CD4-positive, alpha-beta memory T cell (primary cell): ENCODE measurements around the gene CAPSL. TPM values are rescaled to one million over a fixed set of nuclear protein-coding genes. Genes with fewer than 3 reads are reported as not detected.
A peak's percentile ranks its signal among the peaks of the same experiment; 100 is the strongest.
"Not testable (repeated sequence)": the region's sequence is repeated elsewhere in the genome, so short reads cannot be mapped to it uniquely, and the experiment has no call there.

Source experiments
- CTCF ChIA-PET: fragments of 350-600 bp; sonication (Branson Sonifier 250); formaldehyde crosslinking; loops from one replicate; lab custom pipeline; 2021; ENCODE audit warnings: inconsistent platforms; ENCODE audit not compliant: partially characterized antibody; lab: Charles Lee
- POLR2A ChIA-PET: fragments of 350-600 bp; sonication (Branson Sonifier 250); formaldehyde crosslinking; loops from one replicate; lab custom pipeline; 2021; ENCODE audit not compliant: partially characterized antibody; lab: Charles Lee
- DNase-seq, 5 donors: peaks; one replicate each; pipeline versions ENCODE4 v3.0.0 to v3.0.0-alpha.2; 2020 to 2022; ENCODE audit warnings: mixed read lengths in 1 of 5
- H3K27ac ChIP-seq: one replicate; pipeline ENCODE4 v1.7.0; 2013; ENCODE audit warnings: low read depth, low read length
- H3K27me3 ChIP-seq: 2 replicates; pipeline ENCODE4 v1.7.0; 2013; ENCODE audit warnings: mild to moderate bottlenecking, low read length, moderate library complexity; ENCODE audit not compliant: insufficient read depth
- H3K36me3 ChIP-seq: 2 replicates; pipeline ENCODE4 v1.7.0; 2013; ENCODE audit warnings: mild to moderate bottlenecking, low read length, moderate library complexity; ENCODE audit not compliant: insufficient read depth
- H3K4me1 ChIP-seq: 2 replicates; pipeline ENCODE4 v1.7.0; 2013; ENCODE audit warnings: mild to moderate bottlenecking, low read length, moderate library complexity; ENCODE audit not compliant: insufficient read depth
- H3K4me3 ChIP-seq, 2 donors: one replicate each; pipeline ENCODE4 v1.7.0; 2013; ENCODE audit warnings: low read length in 2 of 2, mild to moderate bottlenecking in 1 of 2
- H3K9me3 ChIP-seq, 2 donors: one replicate each; pipeline ENCODE4 v1.7.0; 2013; ENCODE audit warnings: low read length in 2 of 2, control low read depth in 1 of 2; ENCODE audit not compliant: control insufficient read depth in 1 of 2
- H3K27ac Mint-ChIP-seq, 7 donors: one replicate each; pipeline ENCODE4 v1.8.0; 2020 to 2021; ENCODE audit warnings: mixed read lengths in 7 of 7, mild to moderate bottlenecking in 6 of 7, inconsistent platforms in 3 of 7, moderate library complexity in 3 of 7
- H3K27me3 Mint-ChIP-seq, 2 donors: one replicate each; pipeline ENCODE4 v1.8.0; 2020 to 2021; ENCODE audit warnings: mixed read lengths in 2 of 2
- H3K36me3 Mint-ChIP-seq, 2 donors: one replicate each; pipeline ENCODE4 v1.8.0; 2020 to 2021; ENCODE audit warnings: mixed read lengths in 2 of 2, inconsistent platforms in 1 of 2, mild to moderate bottlenecking in 1 of 2
- H3K4me1 Mint-ChIP-seq, 4 donors: one replicate each; pipeline ENCODE4 v1.8.0; 2020 to 2021; ENCODE audit warnings: mixed read lengths in 4 of 4, mild to moderate bottlenecking in 1 of 4
- H3K4me3 Mint-ChIP-seq, 8 donors: one replicate each; pipeline ENCODE4 v1.8.0; 2020 to 2021; ENCODE audit warnings: mixed read lengths in 8 of 8, mild to moderate bottlenecking in 7 of 8, moderate library complexity in 6 of 8, inconsistent platforms in 3 of 8
- H3K9me3 Mint-ChIP-seq, 8 donors: one replicate each; pipeline ENCODE4 v1.8.0; 2020 to 2021; ENCODE audit warnings: mixed read lengths in 8 of 8, mild to moderate bottlenecking in 5 of 8, inconsistent platforms in 3 of 8, moderate library complexity in 1 of 8
- intact Hi-C: fragments of 100-400 bp; cut with micrococcal nuclease; formaldehyde crosslinking; loops from one replicate; pipeline ENCODE4 v1.15.1; 2023
- polyA plus RNA-seq, 2 donors: library from polyadenylated mRNA; unstranded; fragments of 300-500 nt; fragmentation: Illumina TruSeq; gene quantifications; one replicate each; pipeline ENCODE4 v1.2.3, GENCODE V29; 2021
- total RNA-seq, 2 experiments: library from RNA; stranded (reverse); gene quantifications; one replicate each; pipeline ENCODE4 v1.2.3, GENCODE V29; 2021

The CAPSL gene
- total and polyA plus RNA-seq, 4 experiments from 2014 or later, result not detected

DNA sequence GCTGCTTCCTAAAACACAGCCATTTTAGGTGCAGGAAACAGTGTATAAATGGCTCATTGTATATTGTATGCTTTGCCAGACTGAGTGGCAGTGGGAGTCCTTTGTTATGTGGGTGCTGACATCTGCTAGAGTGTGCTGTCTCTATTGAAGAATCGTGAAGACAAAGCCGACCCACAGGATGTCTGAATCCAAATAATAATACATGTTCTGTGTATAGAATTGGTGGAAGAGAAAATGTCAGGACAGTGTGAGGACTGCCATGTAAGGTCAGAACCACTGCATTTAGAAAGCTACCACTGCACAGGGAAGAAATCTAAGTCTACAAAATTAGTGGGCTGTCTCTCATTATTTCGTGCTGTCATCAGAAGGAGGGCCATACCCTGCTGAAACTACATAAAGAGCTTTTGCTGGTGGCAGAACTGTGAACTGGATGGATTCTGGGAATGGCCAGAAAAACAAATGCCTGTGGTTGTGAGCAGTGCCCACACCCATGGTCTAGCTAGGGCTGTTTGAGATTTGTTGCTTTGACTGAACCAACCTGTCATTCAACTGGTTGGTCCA, 79.2 kb downstream of the CAPSL start:
- no peaks in the 10 kb centered on the region for H3K27me3 Mint-ChIP-seq
- Histone ChIP-seq H3K4me3 (peak overlapping the region; percentile 82 to 85), H3K4me1 (peaks cover 56% of the 10 kb centered on the region), H3K9me3 (no peaks in the 10 kb centered on the region), H3K27ac (peak overlapping the region; percentile 97), H3K27me3 (no peaks in the 10 kb centered on the region), H3K36me3 (peaks cover 54% of the 10 kb centered on the region)
- ChIA-PET CTCF (interaction anchor here (0.9 to 16.0 kb wide), 18 partner anchors 11 to 241 kb away, joined by 3 to 325 read pairs (median 6); partner anchors contain the start of gene SPEF2), POLR2A (interaction anchor here (0.6 to 19.9 kb wide), 21 partner anchors 2 to 383 kb away, joined by 3 to 2275 read pairs (median 9); partner anchors contain the start of genes IL7R and NADK2)
- peak overlapping the region; percentile 91 to 98 (median 96) for H3K4me3 Mint-ChIP-seq
- H3K36me3 Mint-ChIP-seq, result peaks cover 72 to 78% of the 10 kb centered on the region in 2 donors
- intact Hi-C loops, result loop anchor here (1.0 to 10.0 kb wide), 6 partner anchors 22 to 386 kb away; partner anchors contain the start of gene NADK2
- peaks cover 39 to 73% (median 47%) of the 10 kb centered on the region in 4 donors for H3K4me1 Mint-ChIP-seq
- H3K9me3 Mint-ChIP-seq, result peaks cover 0 to 6% (median 0%) of the 10 kb centered on the region in 8 donors
- peak; percentile 57 to 76 (median 69) for DNase-seq
- peak overlapping the region; percentile 88 to 98 (median 96) for H3K27ac Mint-ChIP-seq

- intact Hi-C loops, result loop anchor here (2.0 to 10.0 kb wide), 2 partner anchors 67 to 387 kb away; partner anchors contain the start of gene NADK2
- Histone ChIP-seq H3K9me3 (no peaks in the 10 kb centered on the region), H3K4me3 (peak overlapping the region; percentile 82 to 85), H3K36me3 (peaks cover 40% of the 10 kb centered on the region), H3K27ac (peak overlapping the region; percentile 97), H3K27me3 (no peaks in the 10 kb centered on the region), H3K4me1 (peaks cover 55% of the 10 kb centered on the region)
- peak overlapping the region; percentile 94 to 100 (median 100) for H3K27ac Mint-ChIP-seq
- DNase-seq, result peak in 3 of 5 donors; percentile 41 to 45 (median 44)
- CTCF ChIA-PET, result interaction anchor here (1.9 to 16.0 kb wide), 7 partner anchors 10 to 207 kb away, joined by 5 to 325 read pairs (median 22); no protein-coding TSS in a partner anchor
- no peaks in the 10 kb centered on the region for H3K27me3 Mint-ChIP-seq
- POLR2A ChIA-PET, result interaction anchor here (0.8 to 19.9 kb wide), 18 partner anchors 10 to 928 kb away, joined by 3 to 2275 read pairs (median 9); partner anchors contain the start of genes DNAJC21, NADK2 and SPEF2
- H3K4me1 Mint-ChIP-seq, result peaks cover 42 to 73% (median 51%) of the 10 kb centered on the region in 4 donors
- H3K9me3 Mint-ChIP-seq, result peaks cover 0 to 6% (median 0%) of the 10 kb centered on the region in 8 donors
- peaks cover 57 to 65% of the 10 kb centered on the region in 2 donors for H3K36me3 Mint-ChIP-seq
- H3K4me3 Mint-ChIP-seq, result peak overlapping the region; percentile 88 to 99 (median 96)
These were observed 80.7 kb downstream of the CAPSL start for GRCh38 chr5:35857606-35858205.

DNA sequence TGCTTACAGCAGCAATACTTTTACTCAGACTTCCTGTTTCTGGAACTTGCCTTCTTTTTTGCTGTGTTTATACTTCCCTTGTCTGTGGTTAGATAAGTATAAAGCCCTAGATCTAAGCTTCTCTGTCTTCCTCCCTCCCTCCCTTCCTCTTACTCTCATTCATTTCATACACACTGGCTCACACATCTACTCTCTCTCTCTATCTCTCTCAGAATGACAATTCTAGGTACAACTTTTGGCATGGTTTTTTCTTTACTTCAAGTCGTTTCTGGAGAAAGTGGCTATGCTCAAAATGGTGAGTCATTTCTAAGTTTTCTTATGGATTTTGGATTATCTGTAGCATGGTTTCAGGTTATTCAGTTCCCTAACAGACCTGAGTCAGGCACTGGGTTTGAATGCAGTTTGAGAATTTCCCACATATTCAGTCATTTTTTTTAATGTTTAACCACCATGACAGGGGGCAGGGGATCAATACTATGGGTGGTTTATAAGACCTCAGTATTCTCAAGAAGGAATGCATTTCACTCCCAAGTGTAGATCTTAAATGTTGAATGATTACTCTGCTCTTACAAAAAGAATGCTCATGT, 81.6 kb downstream of the CAPSL start, which contains the start of gene IL7R:
IL7R (plus strand) TSS at position 127 of the 587 bp plus-strand sequence; CDS start at position 214, 87 bp downstream.
- H3K36me3 Mint-ChIP-seq, result peaks cover 49 to 56% of the 10 kb centered on the region in 2 donors

DNA sequence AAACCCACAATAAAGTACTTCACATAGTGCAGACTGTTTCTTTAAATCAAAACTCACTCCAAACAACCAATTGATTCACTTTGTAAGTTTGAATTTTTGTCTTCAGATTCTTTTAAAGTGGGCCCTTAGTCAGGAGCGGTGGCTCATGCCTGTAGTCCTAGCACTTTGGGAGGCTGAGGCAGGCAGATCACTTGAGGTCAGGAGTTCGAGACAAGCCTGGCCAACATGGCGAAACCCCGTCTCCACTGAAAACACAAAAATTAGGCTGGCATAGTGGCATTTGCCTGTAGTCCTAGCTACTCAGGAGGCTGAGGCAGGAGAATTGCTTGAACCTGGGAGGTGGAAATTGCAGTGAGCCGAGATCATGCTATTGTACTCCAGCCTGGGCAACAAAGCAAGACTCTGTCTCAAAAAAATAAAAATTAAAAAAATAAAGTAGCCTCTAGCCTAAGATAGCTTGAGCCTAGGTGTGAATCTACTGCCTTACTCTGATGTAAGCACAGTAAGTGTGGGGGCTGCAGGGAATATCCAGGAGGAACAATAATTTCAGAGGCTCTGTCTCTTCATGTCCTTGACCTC, 82.1 kb downstream of the CAPSL start:
- Histone ChIP-seq H3K4me1 (peaks cover 55% of the 10 kb centered on the region), H3K36me3 (peaks cover 25% of the 10 kb centered on the region), H3K27ac (peak overlapping the region; percentile 97), H3K4me3 (peak overlapping the region; percentile 82 to 85)
- not testable (repeated sequence) for H3K27me3 Mint-ChIP-seq, H3K9me3 ChIP-seq, H3K9me3 Mint-ChIP-seq, H3K27me3 ChIP-seq
- peak overlapping the region; percentile 94 to 100 (median 100) for H3K27ac Mint-ChIP-seq
- POLR2A ChIA-PET, result interaction anchor here (0.8 to 19.9 kb wide), 15 partner anchors 11 to 205 kb away, joined by 3 to 2275 read pairs (median 23); no protein-coding TSS in a partner anchor
- peak overlapping the region; percentile 88 to 99 (median 96) for H3K4me3 Mint-ChIP-seq
- peaks cover 43 to 50% of the 10 kb centered on the region in 2 donors for H3K36me3 Mint-ChIP-seq
- peaks cover 38 to 73% (median 49%) of the 10 kb centered on the region in 4 donors for H3K4me1 Mint-ChIP-seq
- CTCF ChIA-PET, result interaction anchor here (0.9 to 16.0 kb wide), 10 partner anchors 12 to 206 kb away, joined by 3 to 325 read pairs (median 7); no protein-coding TSS in a partner anchor
- intact Hi-C loops, result loop anchor here (10.0 kb wide), 1 partner anchor 389 kb away; the partner anchor contains the start of gene NADK2
- peak in 1 of 5 donors; percentile 42 for DNase-seq

More for the DNA sequence above, 81.6 kb downstream of the CAPSL start, which contains the start of gene IL7R:
- no peaks in the 10 kb centered on the region for H3K27me3 ChIP-seq
- CTCF ChIA-PET, result interaction anchor here (1.0 to 16.0 kb wide), 8 partner anchors 11 to 206 kb away, joined by 3 to 325 read pairs (median 7); no protein-coding TSS in a partner anchor
- POLR2A ChIA-PET, result interaction anchor here (0.8 to 19.9 kb wide), 17 partner anchors 11 to 240 kb away, joined by 3 to 2275 read pairs (median 7); partner anchors contain the start of gene SPEF2
- Mint-ChIP-seq H3K4me3 (peak within 1 kb of the TSS; percentile 88 to 99 (median 96)), H3K27me3 (no peaks in the 10 kb centered on the region), H3K4me1 (peaks cover 42 to 73% (median 51%) of the 10 kb centered on the region in 4 donors), H3K9me3 (peaks cover 0 to 6% (median 0%) of the 10 kb centered on the region in 8 donors), H3K27ac (peak within 1 kb of the TSS; percentile 94 to 100 (median 100))
- intact Hi-C loops, result loop anchor here (10.0 kb wide), 1 partner anchor 388 kb away; the partner anchor contains the start of gene NADK2
- peaks cover 31% of the 10 kb centered on the region for H3K36me3 ChIP-seq
- H3K27ac ChIP-seq, result peak within 1 kb of the TSS; percentile 97
- H3K4me1 ChIP-seq, result peaks cover 55% of the 10 kb centered on the region
- peak; percentile 52 to 85 (median 81) for DNase-seq
- peak within 1 kb of the TSS; percentile 82 to 85 for H3K4me3 ChIP-seq
- H3K9me3 ChIP-seq, result no peaks in the 10 kb centered on the region

- Mint-ChIP-seq H3K27ac (peak overlapping the region; percentile 94 to 100 (median 100)), H3K4me1 (peaks cover 45 to 73% (median 53%) of the 10 kb centered on the region in 4 donors), H3K36me3 (peaks cover 32 to 40% of the 10 kb centered on the region in 2 donors), H3K4me3 (peak overlapping the region; percentile 87 to 99 (median 95)), H3K9me3 (peaks cover 0 to 6% (median 0%) of the 10 kb centered on the region in 8 donors), H3K27me3 (no peaks in the 10 kb centered on the region)
- Histone ChIP-seq H3K27me3 (no peaks in the 10 kb centered on the region), H3K4me1 (peaks cover 59% of the 10 kb centered on the region), H3K4me3 (peak overlapping the region; percentile 10 to 82), H3K36me3 (peaks cover 17% of the 10 kb centered on the region), H3K9me3 (no peaks in the 10 kb centered on the region), H3K27ac (peak overlapping the region; percentile 97)
- peak in 4 of 5 donors; percentile 43 to 52 (median 50) for DNase-seq
- ChIA-PET POLR2A (interaction anchor here (0.9 to 19.9 kb wide), 16 partner anchors 12 to 925 kb away, joined by 3 to 2275 read pairs (median 10); no protein-coding TSS in a partner anchor), CTCF (interaction anchor here (1.0 to 16.0 kb wide), 11 partner anchors 15 to 196 kb away, joined by 3 to 325 read pairs (median 6); no protein-coding TSS in a partner anchor)
- intact Hi-C loops, result loop anchor here (10.0 kb wide), 1 partner anchor 390 kb away; the partner anchor contains the start of gene NADK2
These were observed 83.2 kb downstream of the CAPSL start for GRCh38 chr5:35855187-35855586.
